HepG2 (cell line): ENCODE measurements around the gene TXN. TPM values are rescaled to one million over a fixed set of nuclear protein-coding genes. Genes with fewer than 3 reads are reported as not detected.

Experiments used
- CBX1 ChIP-seq: IDR thresholded peaks from one replicate; pipeline ENCODE4 v1.6.1; 2016; ENCODE audit warnings: antibody characterized with exemption, low read depth
- DMAP1 ChIP-seq: IDR thresholded peaks from 2 replicates; pipeline ENCODE4 v1.6.1; 2016
- FOXA1 ChIP-seq, 2 experiments: fragments of 450-650 bp in 1 of 2; sonication (generic) in 1 of 2; formaldehyde crosslinking in 1 of 2; IDR thresholded peaks; 2 replicates each; pipeline versions ENCODE4 v1.4.0 to v1.6.1; 2016 to 2020; ENCODE audit warnings: missing genetic modification reagents in 1 of 2
- GLI4 ChIP-seq: sonication (generic); formaldehyde crosslinking; IDR thresholded peaks from 2 replicates; pipeline ENCODE4 v1.5.1; 2020; ENCODE audit warnings: missing genetic modification reagents, mild to moderate bottlenecking, moderate library complexity, borderline replicate concordance
- GTF2F1 ChIP-seq: fragments of 150-350 bp; IDR thresholded peaks from 2 replicates; pipeline ENCODE4 v1.6.1; 2014; ENCODE audit warnings: low read length
- GZF1 ChIP-seq: sonication (generic); formaldehyde crosslinking; IDR thresholded peaks from 2 replicates; pipeline ENCODE4 v1.5.1; 2020; ENCODE audit warnings: mild to moderate bottlenecking, missing genetic modification reagents
- HMG20A ChIP-seq: IDR thresholded peaks from 2 replicates; pipeline ENCODE4 v1.6.1; 2016; ENCODE audit warnings: borderline replicate concordance
- NR1H2 ChIP-seq: sonication (generic); formaldehyde crosslinking; IDR thresholded peaks from 2 replicates; pipeline ENCODE4 v1.8.1; 2022; ENCODE audit warnings: low read depth, missing genetic modification reagents, borderline replicate concordance
- ONECUT2 ChIP-seq: sonication (generic); formaldehyde crosslinking; IDR thresholded peaks from 2 replicates; pipeline ENCODE4 v1.4.0; 2020; ENCODE audit warnings: missing genetic modification reagents
- PITX1 ChIP-seq: sonication (generic); formaldehyde crosslinking; IDR thresholded peaks from 2 replicates; pipeline ENCODE4 v1.5.1; 2020; ENCODE audit warnings: mild to moderate bottlenecking, missing genetic modification reagents
- RBFOX2 ChIP-seq: fragments of 200-400 bp; formaldehyde crosslinking; IDR thresholded peaks from 2 replicates; pipeline ENCODE4 v1.6.1; 2017; ENCODE audit warnings: low read depth, mild to moderate bottlenecking, low read length
- SALL1 ChIP-seq: sonication (generic); formaldehyde crosslinking; IDR thresholded peaks from 2 replicates; pipeline ENCODE4 v1.8.0; 2022; ENCODE audit warnings: mild to moderate bottlenecking, missing genetic modification reagents
- STAG1 ChIP-seq: sonication (generic); formaldehyde crosslinking; IDR thresholded peaks from 2 replicates; pipeline ENCODE4 v1.4.0; 2020; ENCODE audit warnings: missing genetic modification reagents
- ZFP41 ChIP-seq: sonication (generic); formaldehyde crosslinking; IDR thresholded peaks from 2 replicates; pipeline ENCODE4 v1.4.0; 2020; ENCODE audit warnings: mild to moderate bottlenecking, missing genetic modification reagents, borderline replicate concordance
- ZFY ChIP-seq: sonication (generic); formaldehyde crosslinking; IDR thresholded peaks from 2 replicates; pipeline ENCODE4 v1.4.0; 2020; ENCODE audit warnings: missing genetic modification reagents
- ZMYM2 ChIP-seq: sonication (generic); formaldehyde crosslinking; IDR thresholded peaks from 2 replicates; pipeline ENCODE4 v1.8.0; 2022; ENCODE audit warnings: mild to moderate bottlenecking, missing genetic modification reagents
- ZNF124 ChIP-seq: sonication (generic); formaldehyde crosslinking; IDR thresholded peaks from 2 replicates; pipeline ENCODE4 v1.4.0; 2020; ENCODE audit warnings: missing genetic modification reagents
- ZNF136 ChIP-seq: sonication (generic); formaldehyde crosslinking; IDR thresholded peaks from 2 replicates; pipeline ENCODE4 v1.8.1; 2022; ENCODE audit warnings: low read depth, mild to moderate bottlenecking, moderate library complexity, missing genetic modification reagents
- ZNF292 ChIP-seq: sonication (generic); formaldehyde crosslinking; IDR thresholded peaks from 2 replicates; pipeline ENCODE4 v1.8.1; 2022; ENCODE audit warnings: mild to moderate bottlenecking, low read depth, missing genetic modification reagents, borderline replicate concordance
- ZNF589 ChIP-seq: sonication (generic); formaldehyde crosslinking; conservative IDR thresholded peaks from 2 replicates; pipeline ENCODE4 v1.8.0; 2022; ENCODE audit warnings: mild to moderate bottlenecking, moderate library complexity, missing genetic modification reagents
- polyA plus RNA-seq, 8 experiments: library from polyadenylated mRNA; depleted of rRNA in 3 of 8; stranded (reverse) in 7 of 8; unstranded in 1 of 8; fragments of >200 nt; fragmentation: Illumina TruSeq in 4 of 8; extraction: Trizol in 4 of 8; gene quantifications; 2 replicates each; pipeline versions ENCODE4 v1.2.1 to v1.2.3, GENCODE V29; 2011 to 2016; ENCODE audit warnings: low read depth in 4 of 8, missing spikeins in 1 of 8, mixed read lengths in 1 of 8; ENCODE audit not compliant: insufficient read depth in 1 of 8
- total RNA-seq, 5 experiments: library from RNA; depleted of rRNA; stranded (reverse); fragments of >200 nt; fragmentation: Illumina TruSeq; extraction: Trizol; gene quantifications; 2 replicates each; pipeline ENCODE4 v1.2.3, GENCODE V29; 2016; ENCODE audit warnings: low read depth in 1 of 5
- TF ChIP-seq, protein P1 (sequence below): IDR thresholded peaks from 2 replicates; pipeline ENCODE4 v1.6.1; 2016; ENCODE audit warnings: mild to moderate bottlenecking, missing biosample characterization, missing genetic modification reagents
- TF ChIP-seq, protein P2 (sequence below): sonication (generic); formaldehyde crosslinking; conservative IDR thresholded peaks from 2 replicates; pipeline ENCODE4 v1.4.0; 2020; ENCODE audit warnings: missing genetic modification reagents
- TF ChIP-seq, protein P3 (sequence below): sonication (generic); formaldehyde crosslinking; IDR thresholded peaks from 2 replicates; pipeline ENCODE4; 2020; ENCODE audit warnings: missing genetic modification reagents, mild to moderate bottlenecking, borderline replicate concordance
- TF ChIP-seq, protein P4 (sequence below): IDR thresholded peaks from 2 replicates; pipeline ENCODE4 v1.6.1; 2016; ENCODE audit warnings: low read depth, control low read depth

TXN gene
- total and polyA plus RNA-seq, 2 of the 13 experiments (the other 11 are each of a cell fraction or from before 2014, with no cell fraction given): 364 to 470 TPM

DNA sequence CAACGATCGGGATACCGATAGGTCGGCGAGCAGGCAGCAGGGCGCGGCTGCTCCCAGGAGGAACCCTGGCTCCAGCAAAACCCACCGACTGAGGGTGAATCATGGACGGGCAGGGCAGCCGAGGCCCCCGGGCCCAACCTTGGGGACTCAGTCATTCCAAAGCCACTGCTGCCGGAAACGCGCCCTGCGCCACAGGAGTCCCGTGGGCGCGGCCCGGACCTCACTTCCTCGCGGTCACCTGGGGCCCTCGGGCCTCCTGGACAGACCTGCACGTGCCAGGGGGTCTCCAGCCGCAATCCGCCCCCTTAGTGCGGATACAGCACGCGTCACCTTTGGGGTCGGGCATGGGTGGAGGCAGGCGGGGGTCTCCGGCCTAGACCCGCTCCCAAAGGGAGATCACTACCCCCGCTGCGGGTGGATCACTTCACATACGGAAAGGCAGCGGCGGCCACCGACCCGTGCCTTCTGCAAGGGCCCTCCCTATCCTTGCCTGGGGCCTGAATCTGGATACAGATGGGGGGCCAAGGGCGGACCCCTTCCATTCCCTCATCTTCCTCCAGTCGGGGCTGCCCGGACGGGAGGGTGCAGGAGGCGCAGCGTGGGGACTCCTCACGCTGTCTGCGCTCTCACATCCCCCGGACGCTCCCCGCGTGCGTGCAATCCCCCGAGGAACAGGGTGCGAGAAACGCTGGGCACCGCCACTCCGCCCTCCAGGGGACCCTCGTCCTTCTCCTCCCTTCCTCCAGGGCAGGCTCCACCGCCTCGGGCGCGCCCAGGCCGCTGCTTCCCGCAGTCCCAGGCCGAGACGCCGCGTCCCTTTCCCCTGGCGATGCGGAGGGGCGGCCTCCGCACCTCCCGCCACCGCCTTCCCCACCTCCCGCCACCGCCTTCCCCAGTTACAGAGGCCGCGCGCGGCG is 586 bp downstream of the TXN start (continued):
- TF ChIP-seq, protein P1, sequence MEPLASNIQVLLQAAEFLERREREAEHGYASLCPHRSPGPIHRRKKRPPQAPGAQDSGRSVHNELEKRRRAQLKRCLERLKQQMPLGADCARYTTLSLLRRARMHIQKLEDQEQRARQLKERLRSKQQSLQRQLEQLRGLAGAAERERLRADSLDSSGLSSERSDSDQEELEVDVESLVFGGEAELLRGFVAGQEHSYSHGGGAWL (CRISPR knock-in tag): peak; percentile 61; the same call in 1 of the 2 replicates
- TF ChIP-seq ONECUT2 (CRISPR knock-in tag): peak; percentile 10; the same call in 1 of the 2 replicates
- TF ChIP-seq, protein P2, sequence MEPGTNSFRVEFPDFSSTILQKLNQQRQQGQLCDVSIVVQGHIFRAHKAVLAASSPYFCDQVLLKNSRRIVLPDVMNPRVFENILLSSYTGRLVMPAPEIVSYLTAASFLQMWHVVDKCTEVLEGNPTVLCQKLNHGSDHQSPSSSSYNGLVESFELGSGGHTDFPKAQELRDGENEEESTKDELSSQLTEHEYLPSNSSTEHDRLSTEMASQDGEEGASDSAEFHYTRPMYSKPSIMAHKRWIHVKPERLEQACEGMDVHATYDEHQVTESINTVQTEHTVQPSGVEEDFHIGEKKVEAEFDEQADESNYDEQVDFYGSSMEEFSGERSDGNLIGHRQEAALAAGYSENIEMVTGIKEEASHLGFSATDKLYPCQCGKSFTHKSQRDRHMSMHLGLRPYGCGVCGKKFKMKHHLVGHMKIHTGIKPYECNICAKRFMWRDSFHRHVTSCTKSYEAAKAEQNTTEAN: no peak; the same call in 1 of the 2 replicates
- no peak for TF ChIP-seq GTF2F1
- TF ChIP-seq ZNF124 (CRISPR knock-in tag): 0 out of 2 replicates have a peak, but pooled peaks have one; percentile 13
- TF ChIP-seq ZNF292 (CRISPR knock-in tag): peak; percentile 58
- TF ChIP-seq STAG1 (CRISPR knock-in tag): 0 out of 2 replicates have a peak, but pooled peaks have one; percentile 6
- 0 out of 2 replicates have a peak, but pooled peaks have one; percentile 54 for TF ChIP-seq GLI4 (CRISPR knock-in tag)
- no peak for TF ChIP-seq ZMYM2 (CRISPR knock-in tag)
- no peak for TF ChIP-seq CBX1
- peak; percentile 74; the same call in 1 of the 2 replicates for TF ChIP-seq ZFY (CRISPR knock-in tag)
- peak; percentile 25; the same call in 1 of the 2 replicates for TF ChIP-seq SALL1 (CRISPR knock-in tag)
- TF ChIP-seq GZF1 (CRISPR knock-in tag): peak; percentile 38; the same call in 1 of the 2 replicates
- 0 out of 2 replicates have a peak, but pooled peaks have one; percentile 42 for TF ChIP-seq ZNF589 (CRISPR knock-in tag)
- no peak for TF ChIP-seq DMAP1 (CRISPR knock-in tag)
- TF ChIP-seq HMG20A (CRISPR knock-in tag): 0 out of 2 replicates have a peak, but pooled peaks have one; percentile 28
- TF ChIP-seq RBFOX2: peak; percentile 68
- no peak for TF ChIP-seq ZFP41 (CRISPR knock-in tag)
- TF ChIP-seq, protein P3, sequence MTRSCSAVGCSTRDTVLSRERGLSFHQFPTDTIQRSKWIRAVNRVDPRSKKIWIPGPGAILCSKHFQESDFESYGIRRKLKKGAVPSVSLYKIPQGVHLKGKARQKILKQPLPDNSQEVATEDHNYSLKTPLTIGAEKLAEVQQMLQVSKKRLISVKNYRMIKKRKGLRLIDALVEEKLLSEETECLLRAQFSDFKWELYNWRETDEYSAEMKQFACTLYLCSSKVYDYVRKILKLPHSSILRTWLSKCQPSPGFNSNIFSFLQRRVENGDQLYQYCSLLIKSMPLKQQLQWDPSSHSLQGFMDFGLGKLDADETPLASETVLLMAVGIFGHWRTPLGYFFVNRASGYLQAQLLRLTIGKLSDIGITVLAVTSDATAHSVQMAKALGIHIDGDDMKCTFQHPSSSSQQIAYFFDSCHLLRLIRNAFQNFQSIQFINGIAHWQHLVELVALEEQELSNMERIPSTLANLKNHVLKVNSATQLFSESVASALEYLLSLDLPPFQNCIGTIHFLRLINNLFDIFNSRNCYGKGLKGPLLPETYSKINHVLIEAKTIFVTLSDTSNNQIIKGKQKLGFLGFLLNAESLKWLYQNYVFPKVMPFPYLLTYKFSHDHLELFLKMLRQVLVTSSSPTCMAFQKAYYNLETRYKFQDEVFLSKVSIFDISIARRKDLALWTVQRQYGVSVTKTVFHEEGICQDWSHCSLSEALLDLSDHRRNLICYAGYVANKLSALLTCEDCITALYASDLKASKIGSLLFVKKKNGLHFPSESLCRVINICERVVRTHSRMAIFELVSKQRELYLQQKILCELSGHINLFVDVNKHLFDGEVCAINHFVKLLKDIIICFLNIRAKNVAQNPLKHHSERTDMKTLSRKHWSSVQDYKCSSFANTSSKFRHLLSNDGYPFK (CRISPR knock-in tag): peak; percentile 44; the same call in 1 of the 2 replicates
- 0 out of 2 replicates have a peak, but pooled peaks have one; percentile 5 for TF ChIP-seq ZNF136
- TF ChIP-seq PITX1 (CRISPR knock-in tag): 0 out of 2 replicates have a peak, but pooled peaks have one; percentile 27
- 0 out of 2 replicates have a peak, but pooled peaks have one; percentile 2 for TF ChIP-seq NR1H2
- TF ChIP-seq, protein P4, sequence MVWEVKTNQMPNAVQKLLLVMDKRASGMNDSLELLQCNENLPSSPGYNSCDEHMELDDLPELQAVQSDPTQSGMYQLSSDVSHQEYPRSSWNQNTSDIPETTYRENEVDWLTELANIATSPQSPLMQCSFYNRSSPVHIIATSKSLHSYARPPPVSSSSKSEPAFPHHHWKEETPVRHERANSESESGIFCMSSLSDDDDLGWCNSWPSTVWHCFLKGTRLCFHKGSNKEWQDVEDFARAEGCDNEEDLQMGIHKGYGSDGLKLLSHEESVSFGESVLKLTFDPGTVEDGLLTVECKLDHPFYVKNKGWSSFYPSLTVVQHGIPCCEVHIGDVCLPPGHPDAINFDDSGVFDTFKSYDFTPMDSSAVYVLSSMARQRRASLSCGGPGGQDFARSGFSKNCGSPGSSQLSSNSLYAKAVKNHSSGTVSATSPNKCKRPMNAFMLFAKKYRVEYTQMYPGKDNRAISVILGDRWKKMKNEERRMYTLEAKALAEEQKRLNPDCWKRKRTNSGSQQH (CRISPR knock-in tag): peak; percentile 27; the same call in 1 of the 2 replicates
- no peak for TF ChIP-seq FOXA1 (IDR thresholded peaks at IDR 0.05)
- TF ChIP-seq FOXA1 (CRISPR knock-in tag; IDR thresholded peaks at IDR 0.05): no peak
